Suprapubic skin (tissue), 4 donors: ENCODE measurements around the gene CD44. TPM values are rescaled to one million over a fixed set of nuclear protein-coding genes. Genes with fewer than 3 reads are reported as not detected.

ENCODE experiments used
- DNase-seq, 2 donors: peaks; one replicate each; pipeline ENCODE4 v3.0.0-alpha.2; 2019; ENCODE audit warnings: low spot score in 2 of 2
- H3K27ac ChIP-seq: fragments of 200-600 bp; sonication (generic); one replicate; pipeline ENCODE4 v1.5.1; 2019
- H3K27me3 ChIP-seq: fragments of 200-600 bp; sonication (generic); one replicate; pipeline ENCODE4 v1.5.1; 2019
- H3K36me3 ChIP-seq: fragments of 200-600 bp; sonication (generic); one replicate; pipeline ENCODE4 v1.5.1; 2019
- H3K4me1 ChIP-seq: fragments of 200-600 bp; sonication (generic); one replicate; pipeline ENCODE4 v1.5.1; 2019
- H3K4me3 ChIP-seq: fragments of 200-600 bp; sonication (generic); one replicate; pipeline ENCODE4 v1.5.1; 2019; ENCODE audit warnings: mild to moderate bottlenecking
- H3K9me3 ChIP-seq: fragments of 200-600 bp; sonication (generic); one replicate; pipeline ENCODE4 v1.5.1; 2019
- CTCF ChIP-seq, 2 donors: fragments of 200-600 bp in 1 of 2; fragments of 450-650 bp in 1 of 2; sonication (generic) in 1 of 2; IDR thresholded peaks; one replicate each; pipeline ENCODE4 v1.5.1; 2016 to 2019; ENCODE audit warnings: antibody characterized with exemption in 2 of 2, mild to moderate bottlenecking in 1 of 2, moderate library complexity in 1 of 2
- EP300 ChIP-seq: sonication (generic); formaldehyde crosslinking; IDR thresholded peaks from one replicate; pipeline ENCODE4 v1.6.1; 2017; ENCODE audit warnings: antibody characterized with exemption
- POLR2A ChIP-seq, 2 donors: fragments of 450-650 bp; IDR thresholded peaks; one replicate each; pipeline ENCODE4 v1.6.1; 2017; ENCODE audit warnings: antibody characterized with exemption in 2 of 2, mild to moderate bottlenecking in 2 of 2, moderate library complexity in 2 of 2
- POLR2AphosphoS5 ChIP-seq, 3 donors: sonication (generic); formaldehyde crosslinking; IDR thresholded peaks; one replicate each; pipeline ENCODE4 v1.6.1; 2017; ENCODE audit warnings: antibody characterized with exemption in 3 of 3
- WGBS: methylation state at CpG from one replicate; pipeline ENCODE4 v1.1.5; 2018; 5-methylcytosine and 5-hydroxymethylcytosine counted together
- total RNA-seq, 4 donors: library from RNA; depleted of rRNA; stranded (reverse); fragments of >200 nt; gene quantifications; one replicate each; pipeline ENCODE4 v1.1.0, GENCODE V29; 2016

Gene CD44
- total RNA-seq, 4 donors from 2014 or later: 1,361 to 2,207 (median 1,502) TPM

- WGBS: 89% methylated on average over 3 of the region's 3 CpGs
- Histone ChIP-seq H3K27ac (no peak overlapping the region), H3K9me3 (no peaks in the 10 kb centered on the region), H3K4me3 (no peak overlapping the region), H3K27me3 (no peaks in the 10 kb centered on the region), H3K4me1 (peaks cover 38% of the 10 kb centered on the region), H3K36me3 (peaks cover 61% of the 10 kb centered on the region)
- DNase-seq: no peak
- TF ChIP-seq POLR2A (IDR thresholded peaks at IDR 0.05): no peak
- no peak for TF ChIP-seq CTCF (IDR thresholded peaks at IDR 0.05)
- no peak for TF ChIP-seq EP300
- TF ChIP-seq POLR2AphosphoS5 (IDR thresholded peaks at IDR 0.05): peak in 1 of 3 donors; percentile 61
Measured at GRCh38 chr11:35210876-35211546, 72.0 kb downstream of the CD44 start.

GRCh38 chr11:35211952-35212351 is 73.0 kb downstream of the CD44 start:
- TF ChIP-seq POLR2A (IDR thresholded peaks at IDR 0.05) (no peak), CTCF (IDR thresholded peaks at IDR 0.05) (no peak), EP300 (no peak), POLR2AphosphoS5 (IDR thresholded peaks at IDR 0.05) (no peak)
- H3K27me3 ChIP-seq: no peaks in the 10 kb centered on the region
- peaks cover 61% of the 10 kb centered on the region for H3K36me3 ChIP-seq
- WGBS: 59% methylated on average over 3 of the region's 3 CpGs
- peaks cover 48% of the 10 kb centered on the region for H3K4me1 ChIP-seq
- H3K9me3 ChIP-seq: no peaks in the 10 kb centered on the region
- H3K4me3 ChIP-seq: no peak overlapping the region
- DNase-seq: no peak
- H3K27ac ChIP-seq: peak overlapping the region; percentile 81

- TF ChIP-seq CTCF (IDR thresholded peaks at IDR 0.05) (no peak), POLR2A (IDR thresholded peaks at IDR 0.05) (no peak), EP300 (no peak), POLR2AphosphoS5 (IDR thresholded peaks at IDR 0.05) (no peak)
- H3K27ac ChIP-seq: peak overlapping the region; percentile 29
Measured at GRCh38 chr11:35214226-35214770, 75.3 kb downstream of the CD44 start.

GRCh38 chr11:35214792-35215193 is 75.8 kb downstream of the CD44 start:
- DNase-seq: no peak
- 40% methylated on average over 1 of the region's 1 CpG for WGBS
- TF ChIP-seq POLR2AphosphoS5 (IDR thresholded peaks at IDR 0.05) (no peak), POLR2A (IDR thresholded peaks at IDR 0.05) (no peak)
- H3K4me1 ChIP-seq: peaks cover 49% of the 10 kb centered on the region
- H3K27ac ChIP-seq: peak overlapping the region; percentile 29
- no peak overlapping the region for H3K4me3 ChIP-seq
- H3K27me3 ChIP-seq: no peaks in the 10 kb centered on the region
- H3K36me3 ChIP-seq: peaks cover 55% of the 10 kb centered on the region
- no peaks in the 10 kb centered on the region for H3K9me3 ChIP-seq

More at GRCh38 chr11:35214226-35214770, 75.3 kb downstream of the CD44 start:
- Histone ChIP-seq H3K9me3 (no peaks in the 10 kb centered on the region), H3K4me1 (peaks cover 49% of the 10 kb centered on the region), H3K4me3 (no peak overlapping the region), H3K36me3 (peaks cover 55% of the 10 kb centered on the region), H3K27me3 (no peaks in the 10 kb centered on the region)
- 73% methylated on average over 2 of the region's 2 CpGs for WGBS
- no peak for DNase-seq

- H3K4me1 ChIP-seq: peaks cover 49% of the 10 kb centered on the region
- no peak overlapping the region for H3K4me3 ChIP-seq
- DNase-seq: no peak
- H3K27ac ChIP-seq: peak overlapping the region; percentile 57
- no peaks in the 10 kb centered on the region for H3K9me3 ChIP-seq
- H3K36me3 ChIP-seq: peaks cover 58% of the 10 kb centered on the region
- TF ChIP-seq POLR2AphosphoS5 (IDR thresholded peaks at IDR 0.05): no peak
- no peak for TF ChIP-seq EP300
- TF ChIP-seq POLR2A (IDR thresholded peaks at IDR 0.05): no peak
- TF ChIP-seq CTCF (IDR thresholded peaks at IDR 0.05): no peak
- no peaks in the 10 kb centered on the region for H3K27me3 ChIP-seq
Measured at GRCh38 chr11:35215945-35216344, 77.0 kb downstream of the CD44 start.
